Medulla oblongata (tissue), 1 donor: ENCODE measurements around the gene EFR3B.
"Not testable (repeated sequence)": the region's sequence is repeated elsewhere in the genome, so short reads cannot be mapped to it uniquely, and the experiment has no call there.

ENCODE experiments used
- DNase-seq: peaks from one replicate; pipeline ENCODE4 v3.0.0-alpha.2; 2015; ENCODE audit errors: extremely low spot score

The EFR3B gene

DNA sequence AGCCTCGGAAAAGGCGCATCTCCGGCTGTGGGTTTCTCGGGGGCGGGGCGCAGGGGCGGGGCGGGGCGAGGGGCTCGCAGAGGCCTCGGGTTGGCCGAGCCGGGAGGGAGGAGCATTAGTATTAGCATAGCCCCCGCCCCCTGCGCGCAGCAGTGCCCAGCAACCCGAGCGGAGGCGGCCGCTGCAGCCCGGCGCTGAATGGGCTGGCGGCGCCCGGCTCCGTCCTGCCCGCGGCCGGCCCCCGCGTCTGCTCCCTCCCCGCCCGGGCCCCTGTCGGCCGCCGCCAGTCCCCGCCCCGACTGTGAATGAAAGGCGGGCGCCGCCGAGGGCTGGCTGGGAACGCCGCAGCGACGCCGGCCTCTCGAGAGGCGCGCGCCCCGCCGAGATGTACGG, at the start of gene EFR3B:
Gene EFR3B, plus strand, starts transcription at position 149 of the 393 bp plus-strand sequence. Its CDS starts 237 bp downstream, at position 386.
- DNase-seq: peak; percentile 96

DNA sequence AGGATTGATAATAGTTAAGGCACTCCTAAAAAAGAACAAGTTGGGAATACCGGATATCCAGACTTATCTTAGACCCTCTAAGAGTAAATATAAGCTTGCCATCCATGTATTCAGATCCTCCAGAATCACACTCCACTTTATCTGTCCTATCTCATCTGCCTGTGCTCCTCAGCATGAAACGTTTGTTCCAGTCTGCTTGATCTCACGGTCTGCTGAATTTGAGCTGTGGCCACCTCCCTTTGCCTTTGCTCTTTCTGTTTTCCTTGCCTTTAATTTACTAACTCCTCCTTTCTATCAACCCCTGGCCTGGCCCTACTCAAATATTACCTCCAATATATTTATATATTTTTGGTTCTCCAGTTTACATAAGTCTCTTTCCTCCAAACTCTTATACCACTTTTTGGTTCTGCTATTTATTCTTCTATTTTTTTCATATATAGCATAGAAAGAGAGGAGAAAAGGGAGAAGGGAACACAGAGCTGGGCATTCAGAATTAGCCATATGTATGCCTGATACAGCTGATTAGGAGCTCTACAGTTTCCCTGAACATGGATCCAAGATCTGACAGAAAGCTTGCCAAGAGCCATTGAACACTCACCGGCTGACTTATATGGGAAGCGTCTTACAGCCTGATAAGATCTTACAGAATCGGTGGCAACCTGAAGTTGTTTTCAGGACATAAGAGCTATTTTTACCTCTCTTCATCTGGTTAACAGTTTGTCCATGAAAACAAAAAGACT, 48.3 kb upstream of the EFR3B start:
- DNase-seq: no peak

GRCh38 chr2:24994146-24994724, 47.6 kb upstream of the EFR3B start:
- no peak for DNase-seq

DNA sequence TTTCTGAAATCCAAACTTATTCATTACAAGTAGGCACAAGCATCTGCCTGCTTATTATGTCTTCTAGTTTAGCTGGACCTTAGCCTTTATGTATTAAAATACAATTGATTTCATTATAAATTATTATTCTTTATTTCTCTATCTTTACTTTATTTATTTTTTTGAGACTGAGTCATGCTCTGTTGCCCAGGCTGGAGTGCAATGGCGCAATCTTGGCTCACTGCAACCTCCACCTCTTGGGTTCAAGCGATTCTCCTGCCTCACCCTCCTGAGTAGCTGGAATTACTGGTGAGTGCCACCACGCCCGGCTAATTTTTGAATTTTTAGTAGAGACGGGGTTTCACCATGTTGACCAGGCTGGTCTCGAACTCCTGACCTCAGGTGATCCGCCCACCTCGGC, 42.8 kb upstream of the EFR3B start:
- not testable (repeated sequence) for DNase-seq

DNA sequence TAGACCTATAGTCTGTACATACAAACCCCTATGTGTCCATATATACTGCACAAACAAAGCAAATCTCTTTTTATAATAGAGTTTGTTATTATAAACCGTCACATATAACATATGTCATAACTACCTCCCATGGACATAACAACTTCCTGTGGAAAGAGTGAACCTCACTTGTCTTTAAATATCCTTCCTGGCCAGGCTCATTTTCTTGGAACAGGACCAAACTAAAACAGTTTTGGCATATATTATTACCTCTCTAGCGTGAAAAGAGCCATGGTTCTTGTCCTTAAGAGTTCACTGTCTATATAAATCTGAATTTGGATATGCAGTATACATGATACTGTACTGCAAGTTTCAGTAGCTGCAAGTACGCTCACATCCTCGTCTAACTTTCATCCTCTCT, 41.8 kb upstream of the EFR3B start:
- no peak for DNase-seq

- DNase-seq: no peak
These were observed 41.2 kb upstream of the EFR3B start for GRCh38 chr2:25000503-25001324.

GRCh38 chr2:25001325-25001637, 40.6 kb upstream of the EFR3B start:
- no peak for DNase-seq

GRCh38 chr2:25002066-25002465, 39.8 kb upstream of the EFR3B start:
- no peak for DNase-seq

DNA sequence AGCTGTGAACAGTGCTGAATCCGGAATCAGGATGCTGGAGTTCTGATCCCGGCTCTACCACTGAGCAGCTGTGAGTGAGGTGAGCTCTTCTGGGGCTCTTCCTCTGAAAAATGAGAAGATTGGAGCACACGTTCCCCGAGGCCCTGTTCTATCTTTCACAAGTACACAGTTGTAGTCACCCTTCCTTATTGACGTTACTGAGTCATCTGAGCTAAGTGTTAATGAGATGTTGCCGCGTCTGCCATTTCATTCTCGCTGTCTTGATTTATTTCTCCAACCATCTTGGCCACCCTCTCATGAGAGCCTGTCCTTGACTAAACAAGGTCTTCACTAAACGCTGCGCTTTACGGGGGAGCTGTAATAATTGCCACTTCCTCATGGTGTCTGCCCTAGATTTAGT, 31.9 kb upstream of the EFR3B start:
- no peak for DNase-seq

GRCh38 chr2:25011342-25011741, 30.5 kb upstream of the EFR3B start:
- not testable (repeated sequence) for DNase-seq

DNA sequence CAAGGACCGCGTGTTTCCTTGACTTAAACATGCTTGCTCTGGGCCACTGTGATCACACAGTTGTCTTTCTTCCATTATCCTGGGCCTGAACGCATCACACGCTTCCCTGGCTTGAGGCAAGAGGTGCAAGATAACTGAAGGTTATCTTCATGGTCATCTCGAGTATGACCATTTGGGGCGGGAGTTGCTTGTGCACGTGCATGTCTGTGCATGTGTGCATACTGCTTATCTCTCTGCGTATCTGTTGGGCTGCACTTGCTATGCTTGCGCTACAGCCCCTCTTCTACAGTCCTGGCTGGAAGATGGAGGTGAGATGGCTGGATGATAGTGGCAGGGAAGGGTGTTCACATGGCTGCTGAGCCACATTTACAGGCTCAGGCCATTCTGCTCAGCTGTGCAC, 27.2 kb upstream of the EFR3B start:
- DNase-seq: no peak

GRCh38 chr2:25018681-25019080, 23.2 kb upstream of the EFR3B start:
- DNase-seq: no peak

GRCh38 chr2:25021791-25022362, 20.0 kb upstream of the EFR3B start:
- no peak for DNase-seq

DNA sequence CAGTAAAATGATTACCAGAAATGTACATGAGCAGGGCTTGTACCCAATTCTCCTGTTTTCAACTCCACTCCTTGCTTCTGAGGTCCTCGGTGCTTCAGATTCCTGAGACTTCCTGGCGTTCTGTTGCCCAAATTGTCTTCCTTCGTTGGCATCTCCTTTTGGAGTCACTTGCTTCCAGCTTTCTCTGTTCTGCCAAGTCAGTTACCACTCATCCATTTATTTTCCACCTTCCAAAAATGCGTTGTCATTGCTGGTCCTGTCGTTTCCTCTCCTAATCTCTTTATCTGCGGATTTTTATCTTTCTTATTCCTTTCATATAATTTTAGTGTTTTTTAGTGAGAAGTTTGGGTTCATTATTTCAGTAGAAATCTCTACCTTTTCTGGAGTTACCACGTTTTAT, 18.5 kb upstream of the EFR3B start:
- DNase-seq: no peak

DNA sequence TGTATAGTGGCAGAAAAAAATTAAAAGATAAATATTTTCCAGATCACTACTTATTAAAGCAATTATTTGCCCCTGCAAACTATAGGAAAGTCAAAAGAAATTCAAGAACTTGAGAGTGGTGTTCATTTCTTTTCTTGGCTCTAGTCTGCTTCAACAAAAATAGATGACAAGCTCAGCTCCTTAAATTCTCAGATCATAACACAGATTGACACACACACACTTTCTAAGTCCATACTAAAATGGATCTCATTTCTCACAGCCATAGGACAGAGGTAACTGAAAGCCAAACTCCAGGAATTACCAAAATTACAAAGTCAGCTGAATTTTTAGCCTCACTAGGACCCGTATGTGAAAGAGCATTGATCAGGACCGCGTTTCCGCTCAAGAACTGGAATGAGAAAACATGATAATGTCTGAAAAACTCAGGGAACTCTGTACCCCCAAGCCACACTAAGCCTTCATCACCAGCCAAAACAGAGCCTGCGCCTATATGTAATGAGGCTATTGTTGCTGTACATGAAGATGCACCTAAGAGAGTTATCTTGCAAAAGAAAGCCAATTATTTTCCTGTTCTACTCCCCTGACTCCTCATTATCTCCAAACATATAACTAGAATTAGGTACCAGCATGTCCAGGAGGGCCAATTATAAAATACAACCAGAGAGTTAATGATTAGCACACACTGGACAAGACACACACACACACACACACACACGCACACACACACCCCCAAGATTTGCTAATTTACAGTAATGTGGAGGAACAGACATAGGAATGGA, 16.5 kb upstream of the EFR3B start:
- DNase-seq: no peak

- no peak for DNase-seq
These were observed 15.8 kb upstream of the EFR3B start for GRCh38 chr2:25026008-25026530.

- DNase-seq: no peak
These were observed 12.7 kb upstream of the EFR3B start for GRCh38 chr2:25029183-25029554.

GRCh38 chr2:25030702-25031101, 11.2 kb upstream of the EFR3B start:
- DNase-seq: no peak

GRCh38 chr2:25032094-25032493, 9.8 kb upstream of the EFR3B start:
- DNase-seq: no peak

DNA sequence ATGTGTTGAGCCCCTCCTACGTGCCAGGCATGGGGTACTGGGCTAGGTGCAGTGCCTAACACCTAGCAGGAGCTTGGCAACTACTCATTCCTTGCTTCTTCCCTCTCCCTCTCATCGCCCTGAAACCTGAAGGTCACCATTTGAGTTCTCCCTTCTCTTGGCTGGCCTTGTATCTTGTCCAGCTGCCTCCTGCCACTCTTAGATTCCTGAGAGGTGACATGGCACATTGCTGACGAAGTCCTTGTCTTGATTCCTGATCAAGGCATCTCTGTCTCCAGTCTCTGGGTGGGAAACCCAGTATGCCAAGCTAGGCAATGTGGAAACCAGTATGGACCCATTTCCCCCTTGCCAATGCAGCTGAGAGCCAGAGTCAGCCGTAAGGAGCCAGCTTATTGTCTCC, 9.0 kb upstream of the EFR3B start:
- DNase-seq: no peak

DNA sequence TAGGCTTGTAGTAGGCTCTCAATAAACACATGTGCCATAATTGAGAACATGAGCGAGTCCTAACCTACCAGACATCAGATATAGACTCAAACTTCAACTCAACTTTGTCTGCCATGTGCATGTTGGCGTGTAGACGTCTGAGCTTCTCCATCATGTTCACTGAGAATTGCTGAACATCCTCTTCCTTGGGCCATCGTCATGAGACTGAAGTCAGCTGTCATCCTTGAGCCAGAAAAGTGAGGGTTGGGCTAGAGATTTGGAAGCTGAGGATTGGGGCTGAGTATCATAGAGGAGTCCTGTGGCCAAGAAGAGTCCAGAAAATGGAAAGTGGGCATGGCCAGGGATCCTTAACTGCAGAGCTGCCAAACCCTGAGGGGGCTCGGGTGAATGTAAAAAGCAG, 7.8 kb upstream of the EFR3B start:
- DNase-seq: no peak
